Prostate gland (tissue), 2 donors: Measurements from ENCODE around the gene PUS10.

Experiments used
- POLR2A ChIP-seq: fragments of 450-650 bp; IDR thresholded peaks from one replicate; pipeline ENCODE4 v1.6.1; 2016; ENCODE audit warnings: antibody characterized with exemption, mild to moderate bottlenecking
- TF ChIP-seq, protein P1 (sequence below), 4 experiments: fragments of 200-600 bp in 2 of 4; fragments of 450-650 bp in 2 of 4; sonication (generic) in 2 of 4; IDR thresholded peaks; 1 replicate in 3 of 4; 2 replicates in 1 of 4; pipeline ENCODE4 v1.5.1; 2016 to 2019; ENCODE audit warnings: antibody characterized with exemption in 4 of 4, mild to moderate bottlenecking in 2 of 4, moderate library complexity in 2 of 4

DNA sequence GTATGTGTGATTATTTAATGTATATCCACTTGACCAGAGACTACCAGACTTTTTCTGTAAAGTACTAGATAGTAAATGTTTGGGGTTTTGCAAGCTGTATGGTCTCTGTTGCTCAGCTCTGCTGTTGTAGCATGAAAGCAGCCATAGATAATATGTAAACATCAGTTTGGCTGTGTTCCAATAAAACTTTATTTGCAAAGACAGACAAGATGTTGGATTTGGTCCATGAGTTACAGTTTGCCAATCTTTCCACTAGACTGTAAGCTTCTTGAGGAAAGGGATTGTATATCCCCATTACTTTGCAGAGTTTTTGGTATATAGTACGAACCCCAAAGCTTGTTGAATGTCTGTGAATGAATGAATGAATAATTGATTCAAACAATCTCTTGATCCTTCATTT, 119.5 kb downstream of the PUS10 start:
- TF ChIP-seq POLR2A = no peak
- TF ChIP-seq, protein P1, sequence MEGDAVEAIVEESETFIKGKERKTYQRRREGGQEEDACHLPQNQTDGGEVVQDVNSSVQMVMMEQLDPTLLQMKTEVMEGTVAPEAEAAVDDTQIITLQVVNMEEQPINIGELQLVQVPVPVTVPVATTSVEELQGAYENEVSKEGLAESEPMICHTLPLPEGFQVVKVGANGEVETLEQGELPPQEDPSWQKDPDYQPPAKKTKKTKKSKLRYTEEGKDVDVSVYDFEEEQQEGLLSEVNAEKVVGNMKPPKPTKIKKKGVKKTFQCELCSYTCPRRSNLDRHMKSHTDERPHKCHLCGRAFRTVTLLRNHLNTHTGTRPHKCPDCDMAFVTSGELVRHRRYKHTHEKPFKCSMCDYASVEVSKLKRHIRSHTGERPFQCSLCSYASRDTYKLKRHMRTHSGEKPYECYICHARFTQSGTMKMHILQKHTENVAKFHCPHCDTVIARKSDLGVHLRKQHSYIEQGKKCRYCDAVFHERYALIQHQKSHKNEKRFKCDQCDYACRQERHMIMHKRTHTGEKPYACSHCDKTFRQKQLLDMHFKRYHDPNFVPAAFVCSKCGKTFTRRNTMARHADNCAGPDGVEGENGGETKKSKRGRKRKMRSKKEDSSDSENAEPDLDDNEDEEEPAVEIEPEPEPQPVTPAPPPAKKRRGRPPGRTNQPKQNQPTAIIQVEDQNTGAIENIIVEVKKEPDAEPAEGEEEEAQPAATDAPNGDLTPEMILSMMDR (IDR thresholded peaks at IDR 0.05) = no peak
